ENCODE results near the gene GNAI3. TPM values are rescaled to one million over a fixed set of nuclear protein-coding genes. Genes with fewer than 3 reads are reported as not detected.

Gene GNAI3
- total RNA-seq, 1 experiment from 2014 or later: 6.8 TPM

GRCh38 chr1:109567877-109568672, 19.7 kb downstream of the GNAI3 start:
- CTCF ChIA-PET: no interaction called here
- H3K27ac ChIP-seq (ENCODE audit: low read length): no peak overlapping the region
- ATAC-seq: no peak

DNA sequence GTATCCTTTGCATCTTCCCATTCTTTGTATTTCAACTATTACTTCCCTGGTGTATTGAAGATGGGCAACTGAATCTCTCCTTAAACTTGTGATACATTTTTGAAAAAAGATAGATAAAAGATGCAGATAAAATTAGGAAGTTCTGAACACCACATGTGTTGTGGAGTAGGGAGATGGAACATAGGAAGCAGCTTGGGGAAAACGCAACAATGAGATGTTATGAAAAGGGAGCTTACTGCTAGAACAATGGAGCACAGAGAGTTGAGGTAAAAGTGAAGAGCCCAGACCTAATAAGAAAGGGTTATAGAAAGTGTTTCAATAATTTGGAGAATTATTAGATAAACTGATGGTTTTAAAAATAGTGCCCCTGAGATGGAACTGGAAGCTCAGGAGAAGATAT, 20.9 kb downstream of the GNAI3 start:
- Histone ChIP-seq H3K79me2 (ENCODE audit: low read length) (peaks cover 88% of the 10 kb centered on the region), H3K4me3 (ENCODE audit: low read length) (no peak overlapping the region), H2AFZ (ENCODE audit: low read length) (no peak overlapping the region), H3K27me3 (ENCODE audit: low read length) (no peaks in the 10 kb centered on the region), H4K20me1 (ENCODE audit: low read length) (peaks cover 10% of the 10 kb centered on the region), H3F3A (ENCODE audit: low read length, unreplicated experiment) (no peaks in the 10 kb centered on the region), H3K36me3 (ENCODE audit: low read depth, low read length) (no peaks in the 10 kb centered on the region), H3K9me2 (replicated peaks; ENCODE audit: low read length) (no peaks in the 10 kb centered on the region), H3K27ac (ENCODE audit: low read length) (no peak overlapping the region), H3K9ac (ENCODE audit: low read length) (no peak overlapping the region), H3K9me3 (ENCODE audit: low read length) (no peaks in the 10 kb centered on the region), H3K4me1 (ENCODE audit: insufficient read depth, low read length) (peaks cover 23% of the 10 kb centered on the region), H3K4me2 (ENCODE audit: low read length) (no peak overlapping the region)
- intact Hi-C loops (cut with micrococcal nuclease): loop anchor here (2.0 kb wide), 1 partner anchor 17 kb away; no protein-coding TSS in a partner anchor
- CTCF ChIA-PET: interaction anchor here (0.6 kb wide), 1 partner anchor 51 kb away, joined by 4 read pairs; no protein-coding TSS in a partner anchor
- ATAC-seq (no peak), DNase-seq (no peak)
- no peak for TF ChIP-seq EZH2phosphoT487 (IDR thresholded peaks at IDR 0.05; ENCODE audit: borderline replicate concordance, low read length)
- no peak for TF ChIP-seq EZH2 (IDR thresholded peaks at IDR 0.05; ENCODE audit: low read length, unreplicated experiment)
- TF ChIP-seq, protein P1, sequence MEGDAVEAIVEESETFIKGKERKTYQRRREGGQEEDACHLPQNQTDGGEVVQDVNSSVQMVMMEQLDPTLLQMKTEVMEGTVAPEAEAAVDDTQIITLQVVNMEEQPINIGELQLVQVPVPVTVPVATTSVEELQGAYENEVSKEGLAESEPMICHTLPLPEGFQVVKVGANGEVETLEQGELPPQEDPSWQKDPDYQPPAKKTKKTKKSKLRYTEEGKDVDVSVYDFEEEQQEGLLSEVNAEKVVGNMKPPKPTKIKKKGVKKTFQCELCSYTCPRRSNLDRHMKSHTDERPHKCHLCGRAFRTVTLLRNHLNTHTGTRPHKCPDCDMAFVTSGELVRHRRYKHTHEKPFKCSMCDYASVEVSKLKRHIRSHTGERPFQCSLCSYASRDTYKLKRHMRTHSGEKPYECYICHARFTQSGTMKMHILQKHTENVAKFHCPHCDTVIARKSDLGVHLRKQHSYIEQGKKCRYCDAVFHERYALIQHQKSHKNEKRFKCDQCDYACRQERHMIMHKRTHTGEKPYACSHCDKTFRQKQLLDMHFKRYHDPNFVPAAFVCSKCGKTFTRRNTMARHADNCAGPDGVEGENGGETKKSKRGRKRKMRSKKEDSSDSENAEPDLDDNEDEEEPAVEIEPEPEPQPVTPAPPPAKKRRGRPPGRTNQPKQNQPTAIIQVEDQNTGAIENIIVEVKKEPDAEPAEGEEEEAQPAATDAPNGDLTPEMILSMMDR (conservative IDR thresholded peaks at IDR 0.05; ENCODE audit: low read depth, low read length): no peak
- no TSS peak for BruUV-seq (replicated peaks)
- POLR2A ChIA-PET (ENCODE audit: unreplicated experiment): interaction anchor here (1.0 kb wide), 1 partner anchor 21 kb away, joined by 3 read pairs; the partner anchor contains the start of gene GNAI3

More at GRCh38 chr1:109567877-109568672, 19.7 kb downstream of the GNAI3 start:
- no peak overlapping the region for H3K4me2 ChIP-seq (ENCODE audit: low read length)
- H3K27me3 ChIP-seq (ENCODE audit: low read length): no peaks in the 10 kb centered on the region
- H3F3A ChIP-seq (ENCODE audit: low read length, unreplicated experiment): no peaks in the 10 kb centered on the region
- intact Hi-C loops (cut with micrococcal nuclease): loop anchor here (2.0 kb wide), 1 partner anchor 15 kb away; no protein-coding TSS in a partner anchor
- H3K9ac ChIP-seq (ENCODE audit: low read length): no peak overlapping the region
- H4K20me1 ChIP-seq (ENCODE audit: low read length): peaks cover 16% of the 10 kb centered on the region
- peaks cover 30% of the 10 kb centered on the region for H3K4me1 ChIP-seq (ENCODE audit: insufficient read depth, low read length)
- BruUV-seq (replicated peaks): no TSS peak
- H3K9me2 ChIP-seq (replicated peaks; ENCODE audit: low read length): no peaks in the 10 kb centered on the region
- POLR2A ChIA-PET (ENCODE audit: unreplicated experiment): no interaction called here
- no peaks in the 10 kb centered on the region for H3K9me3 ChIP-seq (ENCODE audit: low read length)
- H3K79me2 ChIP-seq (ENCODE audit: low read length): peaks cover 95% of the 10 kb centered on the region
- H3K4me3 ChIP-seq (ENCODE audit: low read length): no peak overlapping the region
- TF ChIP-seq EZH2phosphoT487 (IDR thresholded peaks at IDR 0.05; ENCODE audit: borderline replicate concordance, low read length) (no peak), EZH2 (IDR thresholded peaks at IDR 0.05; ENCODE audit: low read length, unreplicated experiment) (no peak)
- TF ChIP-seq, protein P1 (conservative IDR thresholded peaks at IDR 0.05; ENCODE audit: low read depth, low read length): no peak
- H2AFZ ChIP-seq (ENCODE audit: low read length): no peak overlapping the region
- H3K36me3 ChIP-seq (ENCODE audit: low read depth, low read length): no peaks in the 10 kb centered on the region
- no peak for DNase-seq

Measured in PC-3 (cell line).